DOHH2 (cell line): Measurements from ENCODE around the gene GRPEL2.

ENCODE experiments used
- H3F3A ChIP-seq: fragments of 200-600 bp; sonication (generic), shearing (Covaris generic); 2 replicates; pipeline ENCODE4 v1.6.0; 2016; ENCODE audit warnings: antibody characterized with exemption, mild to moderate bottlenecking; ENCODE audit not compliant: control insufficient read depth, insufficient read depth
- H3K27ac ChIP-seq: fragments of 200-600 bp; sonication (generic); 2 replicates; pipeline ENCODE4 v1.5.1; 2014; ENCODE audit warnings: low read depth, mild to moderate bottlenecking, low read length, moderate library complexity
- H3K27me3 ChIP-seq: fragments of 200-600 bp; sonication (generic); 2 replicates; pipeline ENCODE4 v1.6.1; 2014; ENCODE audit warnings: mild to moderate bottlenecking, low read length, mixed read lengths; ENCODE audit not compliant: control insufficient read depth
- H3K36me3 ChIP-seq: fragments of 200-600 bp; sonication (generic); 2 replicates; pipeline ENCODE4 v1.6.1; 2014; ENCODE audit warnings: mild to moderate bottlenecking, low read length, moderate library complexity, mixed read lengths; ENCODE audit not compliant: control insufficient read depth
- H3K4me1 ChIP-seq: fragments of 200-600 bp; sonication (generic); 2 replicates; pipeline ENCODE4 v1.6.1; 2014; ENCODE audit warnings: mild to moderate bottlenecking, low read length, mixed read lengths; ENCODE audit not compliant: control insufficient read depth
- H3K4me2 ChIP-seq: fragments of 200-600 bp; sonication (generic); 2 replicates; pipeline ENCODE4 v1.6.0; 2014; ENCODE audit warnings: mild to moderate bottlenecking, low read length, moderate library complexity
- H3K4me3 ChIP-seq: fragments of 200-600 bp; sonication (generic); 2 replicates; pipeline ENCODE4 v1.5.1; 2014; ENCODE audit warnings: mild to moderate bottlenecking, low read length, mixed read lengths
- H3K79me2 ChIP-seq: fragments of 200-600 bp; sonication (generic); 2 replicates; pipeline ENCODE4 v1.6.1; 2014; ENCODE audit warnings: mild to moderate bottlenecking, low read length, mixed read lengths; ENCODE audit not compliant: control insufficient read depth
- H3K9me2 ChIP-seq: fragments of 200-600 bp; sonication (generic); replicated peaks from 2 replicates; pipeline ENCODE4 v1.6.1; 2014; ENCODE audit warnings: mild to moderate bottlenecking, low read length, mixed read lengths; ENCODE audit not compliant: control insufficient read depth
- H3K9me3 ChIP-seq: fragments of 200-600 bp; sonication (generic); 2 replicates; pipeline ENCODE4 v1.6.1; 2014; ENCODE audit warnings: antibody characterized with exemption, low read length, mixed read lengths; ENCODE audit not compliant: control insufficient read depth, insufficient read depth
- H4K20me1 ChIP-seq: fragments of 200-600 bp; sonication (generic); 2 replicates; pipeline ENCODE4 v1.6.0; 2014; ENCODE audit warnings: low read depth, mild to moderate bottlenecking, antibody characterized with exemption, low read length, moderate library complexity; ENCODE audit not compliant: control insufficient read depth, insufficient read depth
- EZH2phosphoT487 ChIP-seq: fragments of 200-600 bp; sonication (generic); IDR thresholded peaks from 2 replicates; pipeline ENCODE4 v1.6.1; 2017; ENCODE audit warnings: borderline replicate concordance, mild to moderate bottlenecking, antibody characterized with exemption, low read length, moderate library complexity, mixed read lengths
- TF ChIP-seq, protein P1 (sequence below): fragments of 200-600 bp; sonication (generic); IDR thresholded peaks from one replicate; pipeline ENCODE4 v1.5.1; 2014; ENCODE audit warnings: antibody characterized with exemption, mild to moderate bottlenecking, low read depth, low read length; ENCODE audit not compliant: poor library complexity, severe bottlenecking

GRPEL2 gene

DNA sequence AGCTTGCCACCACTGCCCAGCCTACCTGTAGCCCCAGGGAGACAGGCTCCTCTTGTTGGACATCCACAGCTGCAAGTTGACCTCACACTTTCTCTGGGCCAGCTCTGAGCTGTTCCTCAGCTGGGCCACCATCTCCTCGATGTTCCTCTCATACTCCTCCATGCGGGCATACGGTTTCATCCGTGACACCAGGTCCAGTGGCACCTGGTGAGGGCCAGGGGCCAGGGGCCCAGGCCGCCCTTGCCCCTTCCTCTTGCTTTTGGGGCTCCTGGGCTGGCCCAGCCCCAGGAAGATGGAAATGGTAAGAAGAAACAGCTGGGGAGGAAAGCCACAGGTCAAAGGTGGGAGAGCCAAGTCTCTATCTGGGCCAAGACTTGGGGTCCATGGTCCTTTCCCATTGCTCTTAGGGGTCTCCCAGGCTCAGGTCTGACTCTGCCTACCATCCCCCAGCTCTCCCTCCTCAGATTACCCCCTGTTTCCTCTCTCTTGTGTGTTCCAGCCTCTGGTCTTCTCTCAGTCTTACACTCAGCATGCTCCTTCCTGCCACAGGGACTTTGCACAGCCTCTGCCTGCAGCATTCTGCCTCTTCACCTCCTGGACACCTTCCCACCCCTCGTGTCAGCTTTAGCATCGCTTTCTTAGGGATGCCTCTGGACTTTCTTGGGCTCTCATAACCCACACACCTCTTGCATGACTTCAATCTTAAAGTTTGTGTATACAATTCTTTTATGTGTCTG is 31.6 kb downstream of the GRPEL2 start:
- Histone ChIP-seq H3K9me3 (no peaks in the 10 kb centered on the region), H4K20me1 (0 out of 2 replicates have a peak, but pooled peaks cover 3% of the 10 kb centered on the region), H3K9me2 (no peaks in the 10 kb centered on the region), H3K79me2 (no peaks in the 10 kb centered on the region), H3K4me2 (no peak overlapping the region), H3K4me3 (no peak overlapping the region), H3K27ac (no peak overlapping the region), H3K27me3 (no peaks in the 10 kb centered on the region), H3K36me3 (no peaks in the 10 kb centered on the region; the same call in 1 of the 2 replicates), H3F3A (no peaks in the 10 kb centered on the region), H3K4me1 (no peaks in the 10 kb centered on the region)
- TF ChIP-seq, protein P1, sequence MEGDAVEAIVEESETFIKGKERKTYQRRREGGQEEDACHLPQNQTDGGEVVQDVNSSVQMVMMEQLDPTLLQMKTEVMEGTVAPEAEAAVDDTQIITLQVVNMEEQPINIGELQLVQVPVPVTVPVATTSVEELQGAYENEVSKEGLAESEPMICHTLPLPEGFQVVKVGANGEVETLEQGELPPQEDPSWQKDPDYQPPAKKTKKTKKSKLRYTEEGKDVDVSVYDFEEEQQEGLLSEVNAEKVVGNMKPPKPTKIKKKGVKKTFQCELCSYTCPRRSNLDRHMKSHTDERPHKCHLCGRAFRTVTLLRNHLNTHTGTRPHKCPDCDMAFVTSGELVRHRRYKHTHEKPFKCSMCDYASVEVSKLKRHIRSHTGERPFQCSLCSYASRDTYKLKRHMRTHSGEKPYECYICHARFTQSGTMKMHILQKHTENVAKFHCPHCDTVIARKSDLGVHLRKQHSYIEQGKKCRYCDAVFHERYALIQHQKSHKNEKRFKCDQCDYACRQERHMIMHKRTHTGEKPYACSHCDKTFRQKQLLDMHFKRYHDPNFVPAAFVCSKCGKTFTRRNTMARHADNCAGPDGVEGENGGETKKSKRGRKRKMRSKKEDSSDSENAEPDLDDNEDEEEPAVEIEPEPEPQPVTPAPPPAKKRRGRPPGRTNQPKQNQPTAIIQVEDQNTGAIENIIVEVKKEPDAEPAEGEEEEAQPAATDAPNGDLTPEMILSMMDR, result no peak
- TF ChIP-seq EZH2phosphoT487, result no peak

DNA sequence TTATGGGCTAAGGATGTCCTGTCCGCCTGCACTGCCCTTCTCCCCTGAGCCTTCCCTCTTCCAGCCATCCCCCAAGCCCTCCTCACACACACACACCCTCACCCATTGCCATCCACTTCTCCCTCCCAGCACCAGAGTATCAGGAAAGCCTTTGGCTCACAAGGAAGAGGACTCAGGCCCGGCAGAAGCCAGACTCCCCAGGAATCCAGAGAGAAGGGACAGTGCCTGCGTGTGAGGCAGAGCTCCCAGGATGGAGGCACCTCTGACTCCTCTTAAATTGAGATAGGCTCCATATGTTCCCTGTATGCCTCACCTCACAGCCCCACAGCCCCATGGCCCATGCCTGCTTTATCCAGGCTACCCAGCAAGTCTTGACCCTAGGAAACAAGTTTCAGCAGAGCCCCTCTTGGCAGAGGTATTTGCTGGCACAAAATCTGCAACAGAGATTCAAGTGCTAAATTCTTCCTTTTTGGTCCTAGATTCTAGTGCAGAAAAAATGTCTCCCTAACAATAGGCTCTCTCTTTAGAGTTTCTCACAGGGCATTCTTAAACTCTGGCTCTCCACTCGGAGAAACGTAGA is 33.0 kb downstream of the GRPEL2 start:
- Histone ChIP-seq H3K4me2 (no peak overlapping the region), H3K4me1 (no peaks in the 10 kb centered on the region), H4K20me1 (0 out of 2 replicates have a peak, but pooled peaks cover 3% of the 10 kb centered on the region), H3F3A (no peaks in the 10 kb centered on the region), H3K9me3 (no peaks in the 10 kb centered on the region), H3K36me3 (no peaks in the 10 kb centered on the region; the same call in 1 of the 2 replicates), H3K79me2 (no peaks in the 10 kb centered on the region), H3K9me2 (no peaks in the 10 kb centered on the region), H3K27ac (no peak overlapping the region), H3K27me3 (no peaks in the 10 kb centered on the region), H3K4me3 (no peak overlapping the region)
- TF ChIP-seq, protein P1, result no peak
- TF ChIP-seq EZH2phosphoT487, result no peak

DNA sequence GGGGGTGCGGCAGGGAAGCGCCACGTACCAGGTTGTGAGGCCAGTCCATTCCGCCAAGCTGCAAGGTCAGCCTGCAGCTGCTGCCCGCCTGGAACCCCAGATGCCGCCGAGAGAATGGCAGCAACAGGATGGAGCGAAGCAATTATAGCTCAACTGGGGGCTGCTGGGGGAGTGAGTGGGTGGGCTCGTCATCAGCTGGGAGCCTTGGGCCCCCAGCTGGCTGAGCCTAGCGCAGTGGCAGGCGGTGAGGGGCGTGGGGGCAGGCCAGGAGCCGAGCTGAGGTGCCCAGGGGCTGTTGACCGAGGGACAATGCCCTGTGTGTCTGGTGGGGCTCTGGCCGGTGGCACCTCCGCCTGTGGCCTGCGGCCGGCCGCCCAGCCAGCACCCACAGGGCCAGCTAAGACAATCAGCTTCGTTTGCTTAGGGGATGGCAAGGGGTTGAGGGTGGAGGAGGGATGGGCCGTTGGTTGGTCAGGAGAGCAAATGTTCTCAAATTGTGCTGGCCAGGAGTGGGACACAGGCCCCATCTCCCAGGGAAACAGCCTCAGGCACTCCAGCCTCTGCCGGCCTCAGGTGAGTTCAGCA is 34.0 kb downstream of the GRPEL2 start, which contains the start of gene IL17B:
Gene IL17B, minus strand, starts transcription at position 116 of the 585 bp plus-strand sequence. Its CDS starts 67 bp downstream, at position 49.
- Histone ChIP-seq H3K9me2 (no peaks in the 10 kb centered on the region), H3K36me3 (no peaks in the 10 kb centered on the region; the same call in 1 of the 2 replicates), H4K20me1 (0 out of 2 replicates have a peak, but pooled peaks cover 3% of the 10 kb centered on the region), H3K27ac (no peak within 1 kb of the TSS), H3K27me3 (no peaks in the 10 kb centered on the region), H3K79me2 (no peaks in the 10 kb centered on the region), H3K9me3 (no peaks in the 10 kb centered on the region), H3K4me1 (no peaks in the 10 kb centered on the region), H3F3A (no peaks in the 10 kb centered on the region), H3K4me3 (no peak within 1 kb of the TSS), H3K4me2 (no peak within 1 kb of the TSS)
- no peak for TF ChIP-seq EZH2phosphoT487
- TF ChIP-seq, protein P1, result no peak
